Activated B cell treated with CpG ODN at 0.5 μM for 24 hours (primary cell): ENCODE data around the gene SELENOV. TPM values are rescaled to one million over a fixed set of nuclear protein-coding genes. Genes with fewer than 3 reads are reported as not detected.

Experiments
- ATAC-seq: fragments of 200-7000 bp; cut with Tn5 transposase; one replicate; pipeline ENCODE4 v1.10.0; 2021; ENCODE audit warnings: low read depth, mild to moderate bottlenecking, moderate library complexity
- CTCF ChIA-PET: fragments of 350-600 bp; sonication (Branson Sonifier 250); formaldehyde crosslinking; loops from one replicate; lab custom pipeline; 2021; ENCODE audit warnings: antibody characterized with exemption; lab: Charles Lee
- POLR2A ChIA-PET: fragments of 350-600 bp; sonication (Branson Sonifier 250); formaldehyde crosslinking; loops from one replicate; lab custom pipeline; 2021; ENCODE audit warnings: antibody characterized with exemption; lab: Charles Lee
- DNase-seq: peaks from one replicate; pipeline ENCODE4 v3.0.0; 2022
- H3K27ac Mint-ChIP-seq: one replicate; pipeline ENCODE4 v1.8.0; 2020; ENCODE audit warnings: mixed read lengths
- H3K27me3 Mint-ChIP-seq: one replicate; pipeline ENCODE4 v1.8.0; 2021; ENCODE audit warnings: mixed read lengths
- H3K36me3 Mint-ChIP-seq: one replicate; pipeline ENCODE4 v1.8.0; 2021; ENCODE audit warnings: low read depth, mixed read lengths
- H3K4me1 Mint-ChIP-seq: one replicate; pipeline ENCODE4 v1.8.0; 2021; ENCODE audit warnings: mixed read lengths
- H3K4me3 Mint-ChIP-seq: one replicate; pipeline ENCODE4 v1.8.0; 2020; ENCODE audit warnings: mild to moderate bottlenecking, mixed read lengths
- H3K9me3 Mint-ChIP-seq: one replicate; pipeline ENCODE4 v1.8.0; 2020; ENCODE audit warnings: mixed read lengths
- CTCF ChIP-seq: fragments of 200-600 bp; IDR thresholded peaks from one replicate; pipeline ENCODE4 v1.8.0; 2022; ENCODE audit warnings: antibody characterized with exemption, mild to moderate bottlenecking
- intact Hi-C: fragments of 100-400 bp; cut with micrococcal nuclease; formaldehyde crosslinking; loops from one replicate; pipeline ENCODE4 v1.15.1; 2024
- total RNA-seq: library from RNA; stranded (reverse); gene quantifications from 2 replicates; pipeline ENCODE4 v1.2.3, GENCODE V29; 2022

Gene SELENOV
- total RNA-seq, 1 donor from 2014 or later, result not detected

GRCh38 chr19:39481229-39481545 is 33.8 kb upstream of the SELENOV start:
- TF ChIP-seq CTCF, result no peak
- Mint-ChIP-seq H3K36me3 (peaks cover 39% of the 10 kb centered on the region), H3K4me3 (peak overlapping the region; percentile 91), H3K9me3 (no peaks in the 10 kb centered on the region), H3K4me1 (peaks cover 25% of the 10 kb centered on the region), H3K27me3 (no peaks in the 10 kb centered on the region), H3K27ac (peak overlapping the region; percentile 70)
- DNase-seq (no peak), ATAC-seq (no peak)
- intact Hi-C loops, result loop anchor here (2.0 kb wide), 1 partner anchor 18 kb away; the partner anchor contains the start of gene DLL3
- POLR2A ChIA-PET, result interaction anchor here (1.0 to 1.2 kb wide), 3 partner anchors 32 to 46 kb away, joined by 7 to 18 read pairs (median 7); partner anchors contain the start of genes RPS16 and SUPT5H
- CTCF ChIA-PET, result no interaction called here

GRCh38 chr19:39481676-39482075 is 33.3 kb upstream of the SELENOV start:
- H3K36me3 Mint-ChIP-seq, result peaks cover 39% of the 10 kb centered on the region
- H3K9me3 Mint-ChIP-seq, result no peaks in the 10 kb centered on the region
- ChIA-PET CTCF (interaction anchor here (0.6 kb wide), 1 partner anchor 70 kb away, joined by 3 read pairs; no protein-coding TSS in a partner anchor), POLR2A (no interaction called here)
- peak overlapping the region; percentile 70 for H3K27ac Mint-ChIP-seq
- H3K4me1 Mint-ChIP-seq, result peaks cover 25% of the 10 kb centered on the region
- intact Hi-C loops, result loop anchor here (2.0 kb wide), 1 partner anchor 17 kb away; the partner anchor contains the start of gene DLL3
- DNase-seq (no peak), ATAC-seq (no peak)
- no peak for TF ChIP-seq CTCF
- H3K27me3 Mint-ChIP-seq, result no peaks in the 10 kb centered on the region
- peak overlapping the region; percentile 91 for H3K4me3 Mint-ChIP-seq

- Mint-ChIP-seq H3K4me3 (peak overlapping the region; percentile 19), H3K36me3 (peaks cover 42% of the 10 kb centered on the region), H3K27ac (no peak overlapping the region), H3K27me3 (no peaks in the 10 kb centered on the region), H3K9me3 (no peaks in the 10 kb centered on the region), H3K4me1 (peaks cover 25% of the 10 kb centered on the region)
- POLR2A ChIA-PET, result no interaction called here
- DNase-seq (no peak), ATAC-seq (no peak)
- CTCF ChIA-PET, result no interaction called here
- no peak for TF ChIP-seq CTCF
- intact Hi-C loops, result no loop called here
Observed at GRCh38 chr19:39483141-39483540, 31.8 kb upstream of the SELENOV start.

- Mint-ChIP-seq H3K4me1 (no peaks in the 10 kb centered on the region), H3K4me3 (no peak overlapping the region), H3K9me3 (no peaks in the 10 kb centered on the region), H3K27me3 (no peaks in the 10 kb centered on the region), H3K36me3 (peaks cover 63% of the 10 kb centered on the region), H3K27ac (no peak overlapping the region)
- ChIA-PET CTCF (no interaction called here), POLR2A (interaction anchor here (0.6 kb wide), 1 partner anchor 1266 kb away, joined by 3 read pairs; no protein-coding TSS in a partner anchor)
- intact Hi-C loops, result no loop called here
- TF ChIP-seq CTCF, result no peak
- ATAC-seq (no peak), DNase-seq (no peak)
Observed at GRCh38 chr19:39489756-39490155, 25.2 kb upstream of the SELENOV start.

GRCh38 chr19:39492225-39492624 is 22.7 kb upstream of the SELENOV start:
- Mint-ChIP-seq H3K27me3 (no peaks in the 10 kb centered on the region), H3K9me3 (no peaks in the 10 kb centered on the region), H3K36me3 (peaks cover 43% of the 10 kb centered on the region), H3K4me1 (no peaks in the 10 kb centered on the region), H3K27ac (no peak overlapping the region), H3K4me3 (no peak overlapping the region)
- DNase-seq (no peak), ATAC-seq (no peak)
- no peak for TF ChIP-seq CTCF
- POLR2A ChIA-PET, result interaction anchor here (0.6 kb wide), 2 partner anchors 30 to 303 kb away, joined by 3 to 9 read pairs; no protein-coding TSS in a partner anchor
- intact Hi-C loops, result no loop called here
- CTCF ChIA-PET, result no interaction called here
